H1 (cell line): ENCODE measurements around the gene MCC. TPM values are rescaled to one million over a fixed set of nuclear protein-coding genes. Genes with fewer than 3 reads are reported as not detected.

ENCODE experiments used
- CTCF ChIA-PET: fragments of 300-600 bp; sonication (Branson Sonifier 250); formaldehyde crosslinking; loops from one replicate; lab custom pipeline; 2021; ENCODE audit not compliant: partially characterized antibody; lab: Charles Lee
- POLR2A ChIA-PET: fragments of 300-600 bp; sonication (Branson Sonifier 250); formaldehyde crosslinking; loops from one replicate; lab custom pipeline; 2021; ENCODE audit warnings: inconsistent platforms; ENCODE audit not compliant: partially characterized antibody; lab: Charles Lee
- DNase-seq, 2 experiments: peaks; one replicate each; pipeline versions ENCODE4 v3.0.0 to v3.0.0-alpha.2; 2010 to 2022; ENCODE audit warnings: low spot score in 2 of 2, low read depth in 1 of 2, mixed read lengths in 1 of 2
- FAIRE-seq: peaks from 2 replicates; lab custom pipeline; 2011; peaks lifted over from hg19 to GRCh38; lab: Jason Lieb, UNC
- H2AFZ ChIP-seq: 2 replicates; pipeline ENCODE4 v1.8.1; 2012; ENCODE audit warnings: low read length, inconsistent platforms
- H2AK5ac ChIP-seq: 2 replicates; pipeline ENCODE4 v1.6.1; 2013; ENCODE audit warnings: low read depth, low read length
- H2BK120ac ChIP-seq: replicated peaks from 2 replicates; pipeline ENCODE3; 2013; ENCODE audit warnings: low read depth, low read length, inconsistent platforms
- H2BK12ac ChIP-seq: 2 replicates; pipeline ENCODE4 v1.6.1; 2013; ENCODE audit warnings: low read depth, low read length
- H2BK15ac ChIP-seq: 2 replicates; pipeline ENCODE4 v1.6.1; 2013; ENCODE audit warnings: low read length
- H2BK20ac ChIP-seq: 2 replicates; pipeline ENCODE4 v1.6.1; 2013; ENCODE audit warnings: low read length
- H2BK5ac ChIP-seq: 2 replicates; pipeline ENCODE4 v1.6.1; 2013; ENCODE audit warnings: low read depth, low read length
- H3K14ac ChIP-seq: 2 replicates; pipeline ENCODE4 v1.6.1; 2013; ENCODE audit warnings: inconsistent platforms; ENCODE audit not compliant: insufficient read length
- H3K18ac ChIP-seq: 2 replicates; pipeline ENCODE4 v1.6.1; 2013; ENCODE audit warnings: low read length; ENCODE audit errors: extremely low read depth
- H3K23ac ChIP-seq: 2 replicates; pipeline ENCODE4 v1.6.1; 2013; ENCODE audit warnings: inconsistent platforms; ENCODE audit not compliant: insufficient read length
- H3K23me2 ChIP-seq: 2 replicates; pipeline ENCODE4 v1.6.1; 2013; ENCODE audit warnings: low read depth, low read length
- H3K27ac ChIP-seq: 2 replicates; pipeline ENCODE4 v1.6.1; 2011; ENCODE audit warnings: low read depth, low read length, inconsistent platforms
- H3K27me3 ChIP-seq, 4 experiments: replicated peaks in 1 of 4; 1 replicate in 1 of 4; 2 replicates in 3 of 4; pipeline versions ENCODE4 v1.6.1 to v1.8.1; 2011 to 2013; ENCODE audit warnings: low read length in 3 of 4, mild to moderate bottlenecking in 3 of 4, inconsistent platforms in 2 of 4, mixed read lengths in 2 of 4, moderate library complexity in 1 of 4; ENCODE audit not compliant: control insufficient read depth in 3 of 4, insufficient read depth in 3 of 4; ENCODE audit errors: extremely low read depth in 1 of 4
- H3K36me3 ChIP-seq, 4 experiments: 2 replicates each; pipeline versions ENCODE4 v1.6.1 to v1.8.1; 2011 to 2013; ENCODE audit warnings: mild to moderate bottlenecking in 4 of 4, low read length in 3 of 4, moderate library complexity in 2 of 4, control low read depth in 1 of 4, inconsistent platforms in 1 of 4; ENCODE audit not compliant: insufficient read depth in 4 of 4, control insufficient read depth in 2 of 4
- H3K4ac ChIP-seq: replicated peaks from 2 replicates; pipeline ENCODE3; 2013; ENCODE audit warnings: low read length, low read depth, mixed read lengths, inconsistent platforms; ENCODE audit not compliant: insufficient read length
- H3K4me1 ChIP-seq, 4 experiments: replicated peaks in 1 of 4; 1 replicate in 1 of 4; 2 replicates in 3 of 4; pipeline versions ENCODE4 v1.6.1 to v1.8.1; 2011 to 2013; ENCODE audit warnings: low read length in 3 of 4, inconsistent platforms in 2 of 4, mixed read lengths in 1 of 4; ENCODE audit not compliant: insufficient read depth in 4 of 4, control insufficient read depth in 3 of 4
- H3K4me2 ChIP-seq, 2 experiments: 2 replicates each; pipeline versions ENCODE4 v1.6.1 to v1.8.1; 2011 to 2013; ENCODE audit warnings: low read depth in 2 of 2, low read length in 2 of 2, control low read depth in 1 of 2, inconsistent platforms in 1 of 2, mild to moderate bottlenecking in 1 of 2; ENCODE audit not compliant: insufficient read depth in 1 of 2
- H3K4me3 ChIP-seq, 4 experiments: fragments of 200-600, 300-600 bp in 1 of 4; sonication (generic), shearing (Covaris generic), sonication (Bioruptor Twin) in 1 of 4; 2 replicates each; pipeline versions ENCODE4 v1.5.1 to v1.8.1; 2011 to 2016; ENCODE audit warnings: low read length in 4 of 4, low read depth in 3 of 4, control low read depth in 2 of 4, inconsistent platforms in 2 of 4, mild to moderate bottlenecking in 2 of 4, mixed read lengths in 1 of 4, moderate library complexity in 1 of 4; ENCODE audit not compliant: insufficient read depth in 2 of 4; ENCODE audit errors: extremely low read depth in 1 of 4
- H3K56ac ChIP-seq: replicated peaks from 2 replicates; pipeline ENCODE3; 2013; ENCODE audit warnings: low read depth, mild to moderate bottlenecking, mixed read lengths, low read length, inconsistent platforms; ENCODE audit not compliant: insufficient read length
- H3K79me1 ChIP-seq: 2 replicates; pipeline ENCODE4 v1.6.1; 2013; ENCODE audit warnings: low read depth, low read length, control low read depth
- H3K79me2 ChIP-seq, 2 experiments: 2 replicates each; pipeline versions ENCODE4 v1.6.1 to v1.8.1; 2012 to 2013; ENCODE audit warnings: low read length in 2 of 2, mild to moderate bottlenecking in 2 of 2, inconsistent platforms in 1 of 2; ENCODE audit not compliant: insufficient read depth in 2 of 2, control insufficient read depth in 1 of 2
- H3K9ac ChIP-seq, 4 experiments: replicated peaks in 1 of 4; 1 replicate in 1 of 4; 2 replicates in 3 of 4; pipeline versions ENCODE4 v1.6.1 to v1.8.1; 2011 to 2013; ENCODE audit warnings: low read depth in 3 of 4, low read length in 3 of 4, control low read depth in 2 of 4, mild to moderate bottlenecking in 2 of 4, moderate library complexity in 2 of 4, inconsistent platforms in 1 of 4; ENCODE audit errors: extremely low read depth in 1 of 4
- H3K9me3 ChIP-seq, 2 experiments: 2 replicates each; pipeline versions ENCODE4 v1.6.1 to v1.8.1; 2012 to 2013; ENCODE audit warnings: mild to moderate bottlenecking in 2 of 2, moderate library complexity in 2 of 2, control low read depth in 1 of 2, inconsistent platforms in 1 of 2, low read depth in 1 of 2, low read length in 1 of 2, mixed read lengths in 1 of 2; ENCODE audit not compliant: insufficient read depth in 2 of 2
- H4K20me1 ChIP-seq, 2 experiments: replicated peaks in 1 of 2; 2 replicates each; pipeline versions ENCODE3 to v1.8.1; 2011 to 2013; ENCODE audit warnings: inconsistent platforms in 2 of 2, low read length in 2 of 2, mild to moderate bottlenecking in 1 of 2; ENCODE audit not compliant: insufficient read depth in 2 of 2, control insufficient read depth in 1 of 2
- H4K5ac ChIP-seq: 2 replicates; pipeline ENCODE4 v1.6.1; 2013; ENCODE audit warnings: low read length, low read depth, mixed read lengths, inconsistent platforms; ENCODE audit not compliant: insufficient read length
- H4K8ac ChIP-seq: 2 replicates; pipeline ENCODE4 v1.8.0; 2013; ENCODE audit warnings: mild to moderate bottlenecking, moderate library complexity, low read length, inconsistent platforms; ENCODE audit not compliant: insufficient read depth; ENCODE audit errors: extremely low read depth
- H4K91ac ChIP-seq: replicated peaks from 2 replicates; pipeline ENCODE3; 2013; ENCODE audit warnings: low read length, mixed read lengths, inconsistent platforms; ENCODE audit not compliant: insufficient read length
- CEBPB ChIP-seq: IDR thresholded peaks from 2 replicates; pipeline ENCODE4 v1.6.1; 2012; ENCODE audit warnings: low read depth, low read length
- CHD2 ChIP-seq: IDR thresholded peaks from 2 replicates; pipeline ENCODE4 v1.6.1; 2012; ENCODE audit warnings: low read length, improper control_type of control experiment
- KDM1A ChIP-seq: fragments of 200-600, 300-600 bp; sonication (generic); IDR thresholded peaks from 2 replicates; pipeline ENCODE4 v1.7.1; 2016; ENCODE audit warnings: mild to moderate bottlenecking, low read length, borderline replicate concordance
- MAX ChIP-seq: IDR thresholded peaks from 2 replicates; pipeline ENCODE4 v1.6.1; 2012; ENCODE audit warnings: inconsistent platforms
- RNF2 ChIP-seq: fragments of 200-900, 300-1000 bp; sonication (generic); IDR thresholded peaks from 2 replicates; pipeline ENCODE4 v1.7.1; 2016; ENCODE audit warnings: borderline replicate concordance, low read depth, mild to moderate bottlenecking, antibody characterized with exemption, low read length; ENCODE audit not compliant: poor library complexity, severe bottlenecking; ENCODE audit errors: missing control alignments
- SP1 ChIP-seq: IDR thresholded peaks from 2 replicates; pipeline ENCODE4 v1.6.1; 2011; ENCODE audit warnings: low read depth, low read length
- SP4 ChIP-seq: IDR thresholded peaks from 2 replicates; pipeline ENCODE4 v1.6.1; 2012; ENCODE audit warnings: low read length, inconsistent platforms
- SUZ12 ChIP-seq: fragments of 200-600 bp; sonication (generic); IDR thresholded peaks from 2 replicates; pipeline ENCODE4 v1.6.1; 2012; ENCODE audit warnings: mild to moderate bottlenecking, inconsistent platforms, low read length, moderate library complexity, mixed read lengths
- WGBS, 2 experiments: shearing (Covaris generic) in 1 of 2; methylation state at CpG; one replicate each; pipeline versions ENCODE4 v1.1.6 to v1.1.7; 2013 to 2015; ENCODE audit warnings: low lambda C conversion rate in 2 of 2, mixed read lengths in 2 of 2, inconsistent platforms in 1 of 2, low coverage in 1 of 2, missing lambda C conversion rate in 1 of 2; ENCODE audit not compliant: insufficient replicate concordance in 2 of 2, insufficient coverage in 1 of 2, insufficient read length in 1 of 2; ENCODE audit errors: extremely low coverage in 1 of 2, missing lambda C conversion rate in 1 of 2; 5-methylcytosine and 5-hydroxymethylcytosine counted together
- polyA plus RNA-seq, 7 experiments: library from polyadenylated mRNA; depleted of rRNA in 3 of 7; stranded (reverse) in 5 of 7; unstranded in 2 of 7; fragments of >200 nt in 5 of 7; fragments of 200-250 nt in 2 of 7; gene quantifications; 1 replicate in 5 of 7; 2 replicates in 1 of 7; 4 replicates in 1 of 7; pipeline versions ENCODE4 v1.2.1 to v1.2.3, GENCODE V29; 2011 to 2013; ENCODE audit warnings: missing spikeins in 2 of 7, mixed read lengths in 2 of 7
- total RNA-seq: library from RNA; stranded (reverse); fragmentation: NEBNext Ultra II Directional; extraction: Animal tissue kit (Norgen Biotek cat#: 25700); gene quantifications from 2 replicates; pipeline ENCODE4 v1.2.1, GENCODE V29; 2021
- TF ChIP-seq, protein P1 (sequence below): IDR thresholded peaks from 2 replicates; pipeline ENCODE4 v1.6.1; 2011; ENCODE audit warnings: low read length, improper control_type of control experiment

The MCC gene
- total and polyA plus RNA-seq, 2 of the 8 experiments (the other 6 are each of a cell fraction or from before 2014, with no cell fraction given): 2.6 to 18.3 TPM

- Histone ChIP-seq H3K27ac (no peak overlapping the region), H3K4ac (no peak overlapping the region), H3K4me2 (no peak overlapping the region), H3K79me1 (no peaks in the 10 kb centered on the region), H3K9me3 (no peaks in the 10 kb centered on the region), H4K8ac (no peak overlapping the region), H2BK120ac (no peak overlapping the region), H2BK15ac (no peak overlapping the region), H3K4me3 (no peak overlapping the region), H4K5ac (no peak overlapping the region), H3K79me2 (no peaks in the 10 kb centered on the region), H2BK5ac (no peak overlapping the region), H3K18ac (no peak overlapping the region), H2BK20ac (no peak overlapping the region), H3K27me3 (no peaks in the 10 kb centered on the region), H3K36me3 (no peaks in the 10 kb centered on the region), H3K23ac (no peak overlapping the region), H3K4me1 (no peaks in the 10 kb centered on the region; a peak in 1 of 7 replicates)
- WGBS, 2 experiments: 83% methylated on average over 4 of the region's 4 CpGs; no CpG with 5 or more reads in 1 of the 2 experiments
- FAIRE-seq: no peak
- POLR2A ChIA-PET: no interaction called here
- CTCF ChIA-PET: interaction anchor here (0.7 to 0.9 kb wide), 2 partner anchors 49 to 471 kb away, joined by 3 read pairs; no protein-coding TSS in a partner anchor
- TF ChIP-seq SP1: no peak
- TF ChIP-seq MAX: no peak
- TF ChIP-seq SP4: no peak
- TF ChIP-seq CHD2: no peak
- no peak for TF ChIP-seq RNF2
- TF ChIP-seq, protein P1, sequence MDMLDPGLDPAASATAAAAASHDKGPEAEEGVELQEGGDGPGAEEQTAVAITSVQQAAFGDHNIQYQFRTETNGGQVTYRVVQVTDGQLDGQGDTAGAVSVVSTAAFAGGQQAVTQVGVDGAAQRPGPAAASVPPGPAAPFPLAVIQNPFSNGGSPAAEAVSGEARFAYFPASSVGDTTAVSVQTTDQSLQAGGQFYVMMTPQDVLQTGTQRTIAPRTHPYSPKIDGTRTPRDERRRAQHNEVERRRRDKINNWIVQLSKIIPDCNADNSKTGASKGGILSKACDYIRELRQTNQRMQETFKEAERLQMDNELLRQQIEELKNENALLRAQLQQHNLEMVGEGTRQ: no peak
- TF ChIP-seq KDM1A: no peak
- TF ChIP-seq SUZ12: no peak
- no peak for TF ChIP-seq CEBPB
- TF ChIP-seq, all 59 proteins: peak for 0
- no peak overlapping the region for H2BK12ac ChIP-seq
- no peaks in the 10 kb centered on the region for H3K23me2 ChIP-seq
- H4K91ac ChIP-seq: no peak overlapping the region
- H2AFZ ChIP-seq: no peak overlapping the region
- no peak overlapping the region for H3K9ac ChIP-seq
- no peak for DNase-seq
- no peak overlapping the region for H3K56ac ChIP-seq
- H3K14ac ChIP-seq: no peak overlapping the region
- H4K20me1 ChIP-seq: no peaks in the 10 kb centered on the region
- H2AK5ac ChIP-seq: no peak overlapping the region
These were observed 163.2 kb downstream of the MCC start for GRCh38 chr5:113325054-113325453.
